Nephron progenitor cell (in vitro differentiated cells): ENCODE data around the gene CIT.
A peak's percentile ranks its signal among the peaks of the same experiment; 100 is the strongest.

Experiments
- DNase-seq: peaks from one replicate; pipeline ENCODE4 v3.0.0; 2021
- H3K27ac Mint-ChIP-seq: 2 replicates; pipeline ENCODE4 v1.8.0; 2021; ENCODE audit warnings: mild to moderate bottlenecking, moderate library complexity, mixed read lengths
- H3K27me3 Mint-ChIP-seq: 2 replicates; pipeline ENCODE4 v1.8.0; 2021; ENCODE audit warnings: mild to moderate bottlenecking, low read depth, mixed read lengths; ENCODE audit not compliant: poor library complexity
- H3K36me3 Mint-ChIP-seq: 2 replicates; pipeline ENCODE4 v1.8.0; 2021; ENCODE audit warnings: low read depth, mixed read lengths
- H3K4me1 Mint-ChIP-seq: 2 replicates; pipeline ENCODE4 v1.8.0; 2021; ENCODE audit warnings: mixed read lengths
- H3K4me3 Mint-ChIP-seq: 2 replicates; pipeline ENCODE4 v1.8.0; 2021; ENCODE audit warnings: mild to moderate bottlenecking, moderate library complexity, mixed read lengths
- H3K9me3 Mint-ChIP-seq: 2 replicates; pipeline ENCODE4 v1.8.0; 2021; ENCODE audit warnings: mild to moderate bottlenecking, moderate library complexity, mixed read lengths
- TF ChIP-seq, protein P1 (sequence below): fragments of 200-600 bp; sonication (generic); IDR thresholded peaks from 2 replicates; pipeline ENCODE4 v1.5.0; 2021; ENCODE audit warnings: antibody characterized with exemption

CIT gene

DNA sequence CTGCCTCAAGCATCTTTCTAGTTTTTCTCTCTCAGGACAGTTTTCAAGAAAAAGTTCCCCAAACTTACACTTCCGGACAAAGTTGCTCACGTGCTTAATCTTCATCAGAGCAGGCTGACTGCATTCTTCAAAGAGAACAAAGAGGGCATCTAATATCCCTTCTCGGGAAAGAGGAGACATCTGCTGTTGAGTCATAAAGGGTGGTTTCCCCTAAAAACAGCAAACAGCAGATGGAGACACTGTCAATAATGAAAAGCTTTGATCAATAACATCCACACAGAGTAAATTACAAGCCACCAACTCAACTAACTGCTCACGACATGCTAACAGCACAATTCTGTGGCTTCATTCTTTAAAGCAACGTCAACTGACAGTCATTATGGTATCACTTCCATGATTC is 8.1 kb downstream of the CIT start:
- Mint-ChIP-seq H3K27me3 (no peaks in the 10 kb centered on the region), H3K27ac (no peak overlapping the region)

GRCh38 chr12:119864591-119864990 is 12.5 kb downstream of the CIT start:
- Mint-ChIP-seq H3K4me1 (no peaks in the 10 kb centered on the region), H3K27ac (peak overlapping the region; percentile 34), H3K36me3 (peaks cover 54% of the 10 kb centered on the region), H3K27me3 (peaks cover 3% of the 10 kb centered on the region), H3K9me3 (no peaks in the 10 kb centered on the region), H3K4me3 (no peak overlapping the region)
- TF ChIP-seq, protein P1, sequence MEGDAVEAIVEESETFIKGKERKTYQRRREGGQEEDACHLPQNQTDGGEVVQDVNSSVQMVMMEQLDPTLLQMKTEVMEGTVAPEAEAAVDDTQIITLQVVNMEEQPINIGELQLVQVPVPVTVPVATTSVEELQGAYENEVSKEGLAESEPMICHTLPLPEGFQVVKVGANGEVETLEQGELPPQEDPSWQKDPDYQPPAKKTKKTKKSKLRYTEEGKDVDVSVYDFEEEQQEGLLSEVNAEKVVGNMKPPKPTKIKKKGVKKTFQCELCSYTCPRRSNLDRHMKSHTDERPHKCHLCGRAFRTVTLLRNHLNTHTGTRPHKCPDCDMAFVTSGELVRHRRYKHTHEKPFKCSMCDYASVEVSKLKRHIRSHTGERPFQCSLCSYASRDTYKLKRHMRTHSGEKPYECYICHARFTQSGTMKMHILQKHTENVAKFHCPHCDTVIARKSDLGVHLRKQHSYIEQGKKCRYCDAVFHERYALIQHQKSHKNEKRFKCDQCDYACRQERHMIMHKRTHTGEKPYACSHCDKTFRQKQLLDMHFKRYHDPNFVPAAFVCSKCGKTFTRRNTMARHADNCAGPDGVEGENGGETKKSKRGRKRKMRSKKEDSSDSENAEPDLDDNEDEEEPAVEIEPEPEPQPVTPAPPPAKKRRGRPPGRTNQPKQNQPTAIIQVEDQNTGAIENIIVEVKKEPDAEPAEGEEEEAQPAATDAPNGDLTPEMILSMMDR, result no peak
- DNase-seq, result no peak

More for the DNA sequence above, 8.1 kb downstream of the CIT start:
- TF ChIP-seq, protein P1, result no peak
- Mint-ChIP-seq H3K36me3 (peaks cover 63% of the 10 kb centered on the region), H3K4me3 (no peak overlapping the region), H3K4me1 (no peaks in the 10 kb centered on the region), H3K9me3 (no peaks in the 10 kb centered on the region)
- no peak for DNase-seq

DNA sequence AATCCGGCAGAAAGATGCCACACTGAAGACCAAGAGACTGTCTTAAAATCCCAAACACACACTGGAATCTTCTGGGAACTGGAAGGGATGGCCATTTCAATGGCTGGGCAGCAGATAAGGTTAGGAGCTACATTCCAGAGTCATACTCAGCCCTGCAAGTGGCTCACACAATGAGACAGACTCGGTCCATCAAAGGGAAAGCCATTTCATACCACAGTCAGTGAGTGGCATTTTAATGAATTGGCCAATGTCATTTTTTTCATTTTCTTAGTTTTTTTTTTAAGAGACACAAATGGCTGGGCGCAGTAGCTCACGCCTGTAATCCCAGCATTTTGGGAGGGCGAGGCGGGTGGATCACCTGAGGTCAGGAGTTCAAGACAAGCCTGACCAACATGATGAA is 17.9 kb downstream of the CIT start:
- H3K27ac Mint-ChIP-seq, result peak overlapping the region; percentile 30
- TF ChIP-seq, protein P1, result no peak
- no peak for DNase-seq
- peaks cover 3% of the 10 kb centered on the region for H3K27me3 Mint-ChIP-seq
- no peaks in the 10 kb centered on the region for H3K9me3 Mint-ChIP-seq
- H3K4me3 Mint-ChIP-seq, result no peak overlapping the region
- H3K36me3 Mint-ChIP-seq, result peaks cover 55% of the 10 kb centered on the region
- peaks cover 21% of the 10 kb centered on the region for H3K4me1 Mint-ChIP-seq

GRCh38 chr12:119857041-119857591 is 20.0 kb downstream of the CIT start:
- TF ChIP-seq, protein P1, result no peak
- DNase-seq, result no peak
- peaks cover 3% of the 10 kb centered on the region for H3K27me3 Mint-ChIP-seq
- H3K27ac Mint-ChIP-seq, result peak overlapping the region; percentile 2
- H3K4me1 Mint-ChIP-seq, result peaks cover 21% of the 10 kb centered on the region
- H3K9me3 Mint-ChIP-seq, result peaks cover 2% of the 10 kb centered on the region
- peaks cover 50% of the 10 kb centered on the region for H3K36me3 Mint-ChIP-seq
- no peak overlapping the region for H3K4me3 Mint-ChIP-seq

DNA sequence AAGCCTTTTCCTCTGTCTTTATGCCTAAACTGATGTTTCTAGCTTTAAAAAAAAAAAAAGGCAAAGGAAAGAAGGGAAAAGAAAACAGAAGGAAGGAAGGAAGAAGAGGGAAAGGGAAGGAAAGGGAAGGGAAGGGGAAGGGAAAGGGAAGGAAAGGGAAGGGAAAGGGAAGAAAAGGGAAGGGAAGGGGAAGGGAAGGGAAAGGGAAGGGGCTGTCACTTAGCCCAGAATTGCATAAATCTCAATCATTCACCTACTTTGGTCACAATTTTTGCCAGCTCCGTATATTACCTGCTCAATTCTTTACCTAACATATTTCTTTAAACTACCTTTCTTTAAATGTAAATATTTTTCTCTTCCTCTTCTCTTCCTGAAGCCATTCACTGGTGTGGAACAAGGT is 26.8 kb downstream of the CIT start:
- no peak overlapping the region for H3K4me3 Mint-ChIP-seq
- TF ChIP-seq, protein P1, result no peak
- peaks cover 70% of the 10 kb centered on the region for H3K36me3 Mint-ChIP-seq
- H3K27ac Mint-ChIP-seq, result no peak overlapping the region
- H3K4me1 Mint-ChIP-seq, result peaks cover under 1% of the 10 kb centered on the region
- no peak for DNase-seq
- peaks cover 8% of the 10 kb centered on the region for H3K9me3 Mint-ChIP-seq
- H3K27me3 Mint-ChIP-seq, result no peaks in the 10 kb centered on the region

GRCh38 chr12:119843100-119843499 is 34.0 kb downstream of the CIT start:
- peaks cover 89% of the 10 kb centered on the region for H3K36me3 Mint-ChIP-seq
- TF ChIP-seq, protein P1, result no peak
- no peak overlapping the region for H3K4me3 Mint-ChIP-seq
- H3K9me3 Mint-ChIP-seq, result peaks cover 7% of the 10 kb centered on the region
- H3K27ac Mint-ChIP-seq, result peak overlapping the region; percentile 43
- DNase-seq, result no peak
- H3K27me3 Mint-ChIP-seq, result no peaks in the 10 kb centered on the region
- H3K4me1 Mint-ChIP-seq, result peaks cover 6% of the 10 kb centered on the region
